ENCODE measurements around the gene RIN1.

DNA sequence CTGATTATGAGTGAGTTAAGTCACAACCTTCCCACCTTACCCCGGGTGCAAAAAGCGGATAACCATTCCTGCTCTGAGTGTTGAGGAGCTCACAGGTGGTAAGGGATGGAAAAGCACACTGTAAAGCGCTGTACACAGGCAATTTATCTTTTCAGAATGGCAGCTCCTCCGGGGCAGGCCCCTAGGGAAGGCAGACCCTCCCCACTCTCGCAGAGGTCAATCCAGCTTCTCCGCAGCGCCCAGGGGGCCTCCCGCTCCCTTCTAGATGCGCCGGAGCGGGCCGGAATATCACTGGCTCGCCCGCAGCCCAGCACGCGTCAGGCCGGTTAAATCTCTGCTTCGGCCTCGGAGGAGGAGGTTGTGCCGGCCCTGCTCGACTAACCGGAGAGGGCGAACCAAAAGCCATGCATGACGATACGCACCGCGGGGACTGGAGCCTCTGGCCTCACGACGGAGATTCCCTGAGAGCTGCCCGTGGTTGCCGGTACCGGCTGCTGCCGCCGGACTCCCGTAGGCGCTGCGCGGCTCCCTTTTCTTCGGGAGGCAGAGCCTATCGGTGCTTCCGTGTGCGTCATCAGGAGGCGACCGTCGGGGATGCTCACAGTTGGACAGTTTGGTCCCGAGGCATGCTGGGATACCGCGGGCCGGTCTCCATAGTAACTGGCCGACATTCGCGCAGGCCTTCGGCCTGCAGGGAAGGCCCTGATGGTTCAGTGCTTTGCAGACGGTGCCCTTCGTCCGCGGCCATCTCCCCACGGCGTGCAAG is 8.5 kb upstream of the RIN1 start, which contains the start of gene BRMS1:
- peak in 2 of 3 donors; percentile 81 for TF ChIP-seq POLR2A (IDR thresholded peaks at IDR 0.05)
- TF ChIP-seq, protein P1, sequence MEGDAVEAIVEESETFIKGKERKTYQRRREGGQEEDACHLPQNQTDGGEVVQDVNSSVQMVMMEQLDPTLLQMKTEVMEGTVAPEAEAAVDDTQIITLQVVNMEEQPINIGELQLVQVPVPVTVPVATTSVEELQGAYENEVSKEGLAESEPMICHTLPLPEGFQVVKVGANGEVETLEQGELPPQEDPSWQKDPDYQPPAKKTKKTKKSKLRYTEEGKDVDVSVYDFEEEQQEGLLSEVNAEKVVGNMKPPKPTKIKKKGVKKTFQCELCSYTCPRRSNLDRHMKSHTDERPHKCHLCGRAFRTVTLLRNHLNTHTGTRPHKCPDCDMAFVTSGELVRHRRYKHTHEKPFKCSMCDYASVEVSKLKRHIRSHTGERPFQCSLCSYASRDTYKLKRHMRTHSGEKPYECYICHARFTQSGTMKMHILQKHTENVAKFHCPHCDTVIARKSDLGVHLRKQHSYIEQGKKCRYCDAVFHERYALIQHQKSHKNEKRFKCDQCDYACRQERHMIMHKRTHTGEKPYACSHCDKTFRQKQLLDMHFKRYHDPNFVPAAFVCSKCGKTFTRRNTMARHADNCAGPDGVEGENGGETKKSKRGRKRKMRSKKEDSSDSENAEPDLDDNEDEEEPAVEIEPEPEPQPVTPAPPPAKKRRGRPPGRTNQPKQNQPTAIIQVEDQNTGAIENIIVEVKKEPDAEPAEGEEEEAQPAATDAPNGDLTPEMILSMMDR (IDR thresholded peaks at IDR 0.05 in 8 of 11, conservative IDR thresholded peaks at IDR 0.05 in 3 of 11): peak in 10 of 11 experiments; percentile 8 to 58 (median 32)
